AG04449 (cell line): ENCODE results near the gene KRT38.

Experiments used
- CTCF ChIA-PET: fragments of 350-600 bp; formaldehyde crosslinking; extraction: SDS; loops from one replicate; lab custom pipeline; 2021; ENCODE audit warnings: antibody characterized with exemption; lab: Yijun Ruan, JAX
- POLR2A ChIA-PET: fragments of 400-600, 350-600 bp; formaldehyde crosslinking; extraction: SDS; loops from one replicate; lab custom pipeline; 2020; ENCODE audit warnings: antibody characterized with exemption, inconsistent platforms; lab: Yijun Ruan, JAX
- DNase-seq: peaks from one replicate; pipeline ENCODE4 v3.0.0-alpha.2; 2010; ENCODE audit warnings: low read depth, low spot score
- H3K4me3 ChIP-seq: 2 replicates; pipeline ENCODE4 v1.5.1; 2011; ENCODE audit warnings: low read depth, mild to moderate bottlenecking, control low read depth, low read length
- CTCF ChIP-seq: IDR thresholded peaks from one replicate; pipeline ENCODE4 v1.5.1; 2011; ENCODE audit warnings: mild to moderate bottlenecking, moderate library complexity, low read length, control low read depth, inconsistent platforms; ENCODE audit not compliant: insufficient read depth; ENCODE audit errors: missing control alignments

KRT38 gene

GRCh38 chr17:41476866-41477815 lies 36.4 kb upstream of the KRT38 start:
- ChIA-PET CTCF (interaction anchor here (1.0 kb wide), 1 partner anchor 19 kb away, joined by 3 read pairs; no protein-coding TSS in a partner anchor), POLR2A (no interaction called here)
- no peak for DNase-seq
- H3K4me3 ChIP-seq, result no peak overlapping the region
- TF ChIP-seq CTCF, result no peak

- TF ChIP-seq CTCF, result no peak
- POLR2A ChIA-PET, result no interaction called here
These were observed 34.6 kb upstream of the KRT38 start for GRCh38 chr17:41475421-41475820.

GRCh38 chr17:41474863-41475262 lies 34.1 kb upstream of the KRT38 start:
- POLR2A ChIA-PET, result no interaction called here
- CTCF ChIA-PET, result interaction anchor here (1.0 to 1.8 kb wide), 4 partner anchors 9 to 25 kb away, joined by 3 to 6 read pairs (median 4); no protein-coding TSS in a partner anchor

More at GRCh38 chr17:41475421-41475820, 34.6 kb upstream of the KRT38 start:
- no peak overlapping the region for H3K4me3 ChIP-seq
- CTCF ChIA-PET, result interaction anchor here (1.5 to 1.8 kb wide), 3 partner anchors 9 to 13 kb away, joined by 3 to 6 read pairs (median 5); no protein-coding TSS in a partner anchor
- no peak for DNase-seq

GRCh38 chr17:41468346-41468745 lies 27.6 kb upstream of the KRT38 start:
- POLR2A ChIA-PET, result no interaction called here
- no peak overlapping the region for H3K4me3 ChIP-seq
- CTCF ChIA-PET, result no interaction called here
- TF ChIP-seq CTCF, result no peak
- DNase-seq, result no peak

More at GRCh38 chr17:41474863-41475262, 34.1 kb upstream of the KRT38 start:
- H3K4me3 ChIP-seq, result no peak overlapping the region
- no peak for DNase-seq
- TF ChIP-seq CTCF, result no peak

GRCh38 chr17:41467561-41467960 lies 26.8 kb upstream of the KRT38 start:
- H3K4me3 ChIP-seq, result no peak overlapping the region
- ChIA-PET CTCF (interaction anchor here (0.6 kb wide), 1 partner anchor 81 kb away, joined by 3 read pairs; no protein-coding TSS in a partner anchor), POLR2A (no interaction called here)
- TF ChIP-seq CTCF, result no peak
- DNase-seq, result no peak

- no peak for DNase-seq
- CTCF ChIA-PET, result interaction anchor here (0.6 kb wide), 1 partner anchor 82 kb away, joined by 3 read pairs; no protein-coding TSS in a partner anchor
- TF ChIP-seq CTCF, result no peak
- POLR2A ChIA-PET, result no interaction called here
- H3K4me3 ChIP-seq, result no peak within 1 kb of the TSS
These were observed 26.2 kb upstream of the KRT38 start, which contains the start of gene KRT32 for GRCh38 chr17:41466988-41467387. TSS of gene KRT32 (minus strand) at chr17:41467386. CDS start at chr17:41467325, 61 bp downstream.
